Measurements from ENCODE around the gene SKOR1.

The SKOR1 gene

DNA sequence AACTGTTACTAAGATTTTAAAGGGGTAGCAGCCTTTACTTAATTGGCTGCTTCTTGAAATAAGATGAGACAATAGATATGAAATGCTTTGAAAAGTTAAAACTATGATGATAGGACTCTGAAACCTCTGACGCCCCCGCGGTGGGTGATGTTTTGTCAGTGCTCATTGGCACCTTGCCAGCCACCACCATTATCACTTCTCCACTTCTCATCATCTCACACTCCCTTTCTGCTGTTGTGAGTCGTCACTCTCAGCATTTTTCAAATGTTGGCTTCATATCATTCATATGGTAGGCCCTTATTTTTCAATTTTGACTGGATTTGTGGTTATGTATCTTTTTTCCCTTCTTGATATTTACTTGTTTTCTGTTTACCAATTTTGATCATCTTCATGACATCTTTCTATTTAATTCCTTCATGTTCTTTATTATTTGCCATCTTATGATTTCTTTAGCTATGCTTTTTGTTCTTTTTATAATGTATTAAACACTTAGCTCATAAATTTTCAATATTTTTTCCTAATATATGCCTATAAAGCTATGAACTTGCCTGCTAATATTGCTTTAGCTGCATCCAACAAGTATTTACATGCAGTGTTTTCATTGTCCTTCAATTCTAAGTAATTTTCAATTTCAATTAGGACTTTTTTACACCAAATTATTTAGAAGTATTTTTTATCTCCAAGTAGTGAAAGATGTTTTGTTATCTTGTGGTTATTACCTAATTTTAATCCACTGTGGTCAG, 30.3 kb upstream of the SKOR1 start:
- no peak for DNase-seq (ENCODE audit: low spot score)

DNA sequence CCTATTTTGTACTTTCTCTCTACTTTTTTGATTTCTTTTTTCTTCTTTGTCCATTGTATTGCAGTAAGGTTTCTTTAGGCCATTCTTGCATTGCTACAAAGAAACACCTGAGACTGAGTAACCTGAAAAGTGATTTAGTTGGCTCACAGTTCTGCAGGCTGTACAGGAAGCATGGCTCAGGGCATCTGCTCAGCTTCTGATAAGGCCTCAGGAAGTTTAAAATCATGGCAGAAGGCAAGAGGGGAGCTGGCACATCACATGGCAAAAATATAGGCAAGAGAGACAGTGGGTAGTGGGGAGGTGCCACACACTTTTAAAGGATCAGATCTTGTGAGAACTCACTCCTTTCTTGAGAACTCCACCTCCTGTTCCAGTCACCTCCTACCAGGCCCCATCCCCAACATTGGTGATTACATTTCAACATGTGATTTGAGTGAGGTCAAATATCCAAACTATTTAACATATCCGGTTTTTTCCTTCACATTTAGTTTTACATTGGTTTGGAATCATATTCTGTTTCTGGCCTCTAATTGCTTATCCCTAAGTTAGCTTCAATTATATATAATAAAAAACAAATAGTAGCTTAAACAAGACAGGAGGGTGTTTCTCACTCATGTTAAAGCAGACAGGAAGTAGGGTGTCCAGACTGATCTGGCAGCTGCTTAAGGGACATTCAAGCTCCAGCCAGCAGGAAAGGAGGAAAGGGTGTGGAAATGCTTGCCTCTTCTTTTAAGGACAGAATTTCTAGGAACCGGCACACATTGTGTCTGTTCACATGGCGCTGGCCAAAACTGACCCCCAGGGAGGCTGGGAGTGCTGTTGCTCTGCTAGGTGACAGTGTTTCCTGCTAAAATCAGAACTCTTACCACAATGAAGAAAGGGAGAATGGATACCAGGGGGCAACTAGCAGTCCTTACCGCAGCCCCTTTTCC, 28.8 kb upstream of the SKOR1 start:
- DNase-seq (ENCODE audit: low spot score), result no peak

DNA sequence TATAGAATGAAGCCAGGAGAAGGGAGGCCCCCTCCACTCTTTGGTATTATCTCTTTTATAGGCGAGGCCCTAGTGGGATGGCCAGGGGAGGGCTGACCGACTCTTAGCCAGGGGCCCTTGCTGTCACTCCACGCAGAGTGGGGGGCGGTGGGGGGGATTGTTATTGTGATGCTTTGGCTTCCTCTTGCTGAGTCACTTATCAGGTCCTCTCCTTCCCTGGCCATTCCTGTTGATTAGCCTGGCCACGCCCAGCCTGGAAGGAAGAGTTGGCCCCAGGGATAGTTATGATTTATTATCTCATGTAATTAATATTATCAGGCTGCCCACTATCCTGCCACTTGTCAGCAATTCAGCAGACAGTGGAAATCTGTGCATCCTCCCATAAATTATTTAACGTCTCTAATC, 25.5 kb upstream of the SKOR1 start:
- DNase-seq (ENCODE audit: low spot score), result no peak

- DNase-seq (ENCODE audit: low spot score), result no peak
Measured at GRCh38 chr15:67801142-67801541, 24.2 kb upstream of the SKOR1 start.

- no peak for DNase-seq (ENCODE audit: low spot score)
Measured at GRCh38 chr15:67801926-67802914, 23.1 kb upstream of the SKOR1 start.

DNA sequence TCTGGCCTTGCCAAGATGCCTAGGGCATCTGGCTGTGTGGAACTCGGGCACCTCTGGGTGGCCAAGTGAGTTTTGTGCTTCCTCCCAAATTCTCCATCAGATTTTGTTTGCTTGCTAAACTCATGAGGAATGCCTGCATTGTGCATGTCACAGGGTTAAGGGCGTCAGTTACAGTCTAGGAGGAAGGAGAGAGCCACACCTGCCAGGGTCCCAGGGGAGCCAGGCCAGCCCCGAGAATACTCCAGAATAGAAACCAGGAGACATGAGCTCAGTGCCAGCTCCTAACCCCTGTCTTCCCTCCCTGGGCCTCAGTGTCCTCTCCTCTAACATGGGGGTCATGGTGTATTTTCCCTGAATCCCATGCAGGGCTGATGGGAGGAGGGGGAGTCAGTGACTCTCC, 22.0 kb upstream of the SKOR1 start:
- no peak for DNase-seq (ENCODE audit: low spot score)

DNA sequence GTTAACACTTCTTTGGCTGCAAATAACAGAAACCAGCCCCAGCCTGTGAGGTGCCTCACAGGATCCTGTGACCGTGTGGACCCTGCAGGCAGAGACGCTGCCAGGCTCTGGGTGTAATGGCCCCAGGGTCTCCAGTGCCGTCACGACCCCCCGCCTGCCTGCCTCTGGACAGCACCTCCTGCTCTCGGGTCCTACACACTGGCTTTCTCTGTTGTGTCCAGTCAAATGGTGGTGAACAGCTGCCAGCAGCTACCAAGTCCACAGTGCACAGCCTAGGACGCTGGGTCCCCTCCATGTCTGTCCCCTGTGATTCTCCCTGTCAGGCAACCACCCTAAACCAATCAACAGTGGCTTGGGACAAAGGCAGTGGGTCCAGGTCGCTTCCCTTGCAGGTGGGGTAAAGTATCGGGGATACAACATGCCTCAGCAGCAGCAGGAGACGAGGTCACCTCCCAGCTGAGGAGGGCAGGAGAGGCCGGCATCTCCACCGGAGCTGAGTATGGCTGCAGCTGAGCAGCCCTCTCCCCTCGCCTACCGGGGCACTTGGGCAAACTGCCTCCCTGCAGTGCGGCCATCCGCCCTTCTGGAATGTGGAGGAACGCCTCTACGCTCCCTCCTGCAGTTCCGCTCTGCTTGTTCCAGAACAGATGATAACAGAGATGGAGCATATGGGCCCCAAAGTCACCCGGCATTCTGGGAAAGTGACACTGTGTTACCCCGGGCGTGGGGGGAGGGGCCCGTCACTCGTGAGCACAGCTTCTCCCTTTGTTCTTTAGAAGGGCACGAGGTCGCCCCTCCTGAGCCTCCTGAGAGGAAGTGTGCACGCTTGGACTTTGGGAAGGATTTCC, 21.1 kb upstream of the SKOR1 start:
- DNase-seq (ENCODE audit: low spot score), result no peak

- no peak for DNase-seq (ENCODE audit: low spot score)
Measured at GRCh38 chr15:67805008-67805665, 20.2 kb upstream of the SKOR1 start.

GRCh38 chr15:67805666-67806516, 19.4 kb upstream of the SKOR1 start:
- no peak for DNase-seq (ENCODE audit: low spot score)

- DNase-seq (ENCODE audit: low spot score), result no peak
Measured at GRCh38 chr15:67806536-67806935, 18.8 kb upstream of the SKOR1 start.

- DNase-seq (ENCODE audit: low spot score), result no peak
Measured at GRCh38 chr15:67807141-67807540, 18.2 kb upstream of the SKOR1 start.

DNA sequence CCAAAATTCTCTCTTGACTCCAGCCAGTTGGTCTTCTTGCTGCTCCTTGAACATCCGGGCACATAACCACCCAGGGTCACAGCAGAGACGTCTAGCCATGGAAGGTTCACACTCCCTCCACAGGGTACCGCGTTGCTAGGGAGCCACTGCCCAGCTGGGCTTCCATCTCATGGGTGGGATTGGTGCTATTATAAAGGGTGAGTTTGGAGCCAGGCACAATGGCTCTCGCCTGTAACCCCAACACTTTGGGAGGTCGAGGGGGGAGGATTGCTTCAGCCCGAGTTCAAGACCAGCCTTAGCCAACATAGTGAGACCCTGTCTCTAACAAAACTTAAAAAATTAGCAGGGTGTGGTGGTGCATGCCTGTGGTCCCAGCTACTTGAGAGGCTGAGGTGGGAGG, 17.5 kb upstream of the SKOR1 start:
- DNase-seq (ENCODE audit: low spot score), result no peak

- DNase-seq (ENCODE audit: low spot score), result peak; percentile 26
Measured at GRCh38 chr15:67808821-67809220, 16.5 kb upstream of the SKOR1 start.

DNA sequence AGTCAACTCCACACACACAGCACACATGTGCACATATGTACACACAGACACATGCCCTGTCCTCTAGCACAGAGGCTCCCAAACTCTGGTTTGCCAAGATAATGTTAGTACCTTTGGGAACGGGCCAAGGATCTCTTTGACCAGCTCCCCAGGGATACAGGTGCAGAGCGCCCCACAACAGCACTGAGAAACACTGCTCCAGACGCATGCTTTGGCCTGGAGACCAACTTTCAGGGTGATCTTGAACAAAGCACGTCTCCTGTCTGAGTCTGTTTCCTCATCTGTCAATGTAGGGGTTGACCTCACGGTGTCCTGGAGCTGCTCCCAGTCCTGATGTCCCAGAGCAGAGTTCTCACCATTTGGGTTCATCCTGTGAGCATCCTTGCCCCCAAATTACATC, 15.9 kb upstream of the SKOR1 start:
- peak; percentile 37 for DNase-seq (ENCODE audit: low spot score)

DNA sequence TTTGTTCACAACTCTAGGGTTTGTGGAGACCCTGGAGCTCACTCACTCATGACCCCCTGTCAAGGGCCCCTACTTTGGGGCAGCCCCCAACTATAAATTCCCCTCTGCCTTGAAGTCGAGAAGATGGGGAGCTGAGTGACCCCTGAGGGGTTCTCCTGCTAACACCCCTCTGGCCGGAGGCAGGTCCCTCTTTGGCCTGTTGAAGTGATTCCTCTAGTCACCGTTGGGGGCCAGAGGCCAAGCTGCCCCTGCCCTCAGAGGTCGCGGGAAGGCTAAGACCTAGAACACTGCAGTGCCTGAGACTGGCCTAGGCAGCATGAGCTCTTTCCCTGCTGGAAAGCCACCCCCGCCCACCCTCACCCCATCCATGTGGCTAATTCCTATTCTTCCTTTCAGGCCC, 15.4 kb upstream of the SKOR1 start:
- DNase-seq (ENCODE audit: low spot score), result no peak

- peak; percentile 53 for DNase-seq (ENCODE audit: low spot score)
Measured at GRCh38 chr15:67812241-67812644, 13.1 kb upstream of the SKOR1 start.

DNA sequence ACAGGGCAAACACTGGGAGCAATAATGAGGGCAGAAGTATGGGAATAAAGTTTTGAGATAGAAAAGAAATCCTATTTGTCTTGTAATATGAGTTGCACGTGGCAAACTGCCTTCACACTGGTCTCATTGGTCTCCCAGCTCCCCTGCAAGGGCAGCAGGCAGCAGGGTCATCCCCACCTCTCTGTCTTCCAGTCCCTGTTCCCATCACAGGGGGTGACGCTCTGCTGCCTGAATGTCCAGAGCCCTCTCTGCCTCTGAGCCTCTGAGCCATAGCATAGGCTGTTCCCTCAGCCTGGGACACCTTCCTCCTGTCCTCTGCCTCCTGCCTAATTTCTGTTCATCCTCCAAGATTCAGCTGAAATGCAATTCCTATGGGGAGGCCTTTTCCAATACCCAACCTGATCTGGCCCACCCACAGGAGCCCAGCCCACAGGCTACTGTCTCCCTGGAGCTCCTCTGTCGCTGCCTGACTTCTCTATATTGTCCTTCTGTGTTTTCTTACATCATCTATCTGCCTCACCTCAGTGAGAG, 12.1 kb upstream of the SKOR1 start:
- DNase-seq (ENCODE audit: low spot score), result no peak

GRCh38 chr15:67815036-67815592, 10.2 kb upstream of the SKOR1 start:
- no peak for DNase-seq (ENCODE audit: low spot score)

GRCh38 chr15:67816668-67817067, 8.6 kb upstream of the SKOR1 start:
- no peak for DNase-seq (ENCODE audit: low spot score)
